HCT116 (cell line): ENCODE data around the gene SLC2A13. TPM values are rescaled to one million over a fixed set of nuclear protein-coding genes. Genes with fewer than 3 reads are reported as not detected.

Source experiments
- ATAC-seq: fragments of 200-7000 bp; cut with Tn5 transposase; 2 replicates; pipeline ENCODE4 v1.9.1; 2020; ENCODE audit warnings: mild to moderate bottlenecking, moderate library complexity
- BruUV-seq: library from RNA; stranded (reverse); fragments of 400-500 nt; replicated peaks from 2 replicates; lab custom pipeline; 2021; lab: Mats Ljungman, UMichigan
- CTCF ChIA-PET: fragments of 300-600 bp; sonication (Branson Sonifier 250); formaldehyde crosslinking; loops from one replicate; lab custom pipeline; 2021; ENCODE audit warnings: antibody characterized with exemption; lab: Charles Lee
- POLR2A ChIA-PET: fragments of 300-600, 350-600 bp; sonication (Branson Sonifier 250); formaldehyde crosslinking; loops from one replicate; lab custom pipeline; 2021; ENCODE audit warnings: antibody characterized with exemption; lab: Charles Lee
- RAD21 ChIA-PET, 2 experiments: fragments of 300-600 bp; sonication (Branson Sonifier 250); formaldehyde crosslinking; loops; one replicate each; lab custom pipeline; 2023; ENCODE audit warnings: low total read pairs in 2 of 2; ENCODE audit not compliant: uncharacterized antibody in 2 of 2, unreplicated experiment in 2 of 2, low non-redundant PET in 1 of 2; lab: Charles Lee
- DNase-seq: peaks from one replicate; pipeline ENCODE4 v3.0.0-alpha.2; 2010; ENCODE audit warnings: low read depth, low spot score
- H2AFZ ChIP-seq: fragments of 200-600 bp; shearing (Covaris generic), sonication (generic); 2 replicates; pipeline ENCODE4 v1.6.1; 2017; ENCODE audit warnings: low read depth, mixed run types, mixed read lengths, antibody characterized with exemption, low read length; ENCODE audit not compliant: poor library complexity, severe bottlenecking
- H3K27ac ChIP-seq: 2 replicates; pipeline ENCODE4 v1.5.1; 2012; ENCODE audit warnings: low read depth, low read length
- H3K27me3 ChIP-seq: fragments of 200-600 bp; sonication (generic); 2 replicates; pipeline ENCODE4 v1.6.1; 2016; ENCODE audit warnings: mixed run types, low read length, mixed read lengths; ENCODE audit not compliant: insufficient read depth
- H3K36me3 ChIP-seq, 2 experiments: fragments of 200-500 bp in 1 of 2; fragments of 200-600 bp in 1 of 2; sonication (Bioruptor generic) in 1 of 2; sonication (generic) in 1 of 2; 2 replicates each; pipeline versions ENCODE4 v1.5.1 to v1.6.1; 2014 to 2016; ENCODE audit warnings: low read length in 2 of 2, inconsistent platforms in 1 of 2, mixed read lengths in 1 of 2, mixed run types in 1 of 2; ENCODE audit not compliant: insufficient read depth in 2 of 2, control insufficient read depth in 1 of 2
- H3K4me1 ChIP-seq, 2 experiments: fragments of 200-600 bp in 1 of 2; sonication (generic) in 1 of 2; 2 replicates each; pipeline versions ENCODE4 v1.5.1 to v1.6.1; 2012 to 2017; ENCODE audit warnings: low read length in 2 of 2, inconsistent platforms in 1 of 2, mild to moderate bottlenecking in 1 of 2, mixed read lengths in 1 of 2, mixed run types in 1 of 2, moderate library complexity in 1 of 2; ENCODE audit not compliant: insufficient read depth in 2 of 2, control insufficient read depth in 1 of 2
- H3K4me2 ChIP-seq: fragments of 200-600 bp; sonication (generic); 2 replicates; pipeline ENCODE4 v1.6.1; 2017; ENCODE audit warnings: mixed run types, low read length, mixed read lengths
- H3K4me3 ChIP-seq, 2 experiments: fragments of 200-600 bp in 1 of 2; sonication (generic) in 1 of 2; replicated peaks in 1 of 2; 2 replicates each; pipeline ENCODE4 v1.5.1; 2011 to 2016; ENCODE audit warnings: low read length in 2 of 2, control low read depth in 1 of 2, low read depth in 1 of 2, mild to moderate bottlenecking in 1 of 2, mixed read lengths in 1 of 2, mixed run types in 1 of 2
- H3K79me2 ChIP-seq: fragments of 200-600 bp; sonication (generic); 2 replicates; pipeline ENCODE4 v1.6.1; 2017; ENCODE audit warnings: mild to moderate bottlenecking, mixed run types, low read length, moderate library complexity, mixed read lengths; ENCODE audit not compliant: insufficient read depth
- H3K9ac ChIP-seq: fragments of 200-600 bp; sonication (generic); 2 replicates; pipeline ENCODE4 v1.6.1; 2016; ENCODE audit warnings: low read length, mixed read lengths
- H3K9me2 ChIP-seq: fragments of 200-600 bp; sonication (generic), shearing (Covaris generic); 2 replicates; pipeline ENCODE4 v1.6.1; 2017; ENCODE audit warnings: mixed run types, mild to moderate bottlenecking, moderate library complexity; ENCODE audit not compliant: insufficient read depth
- H3K9me3 ChIP-seq, 2 experiments: fragments of 200-500 bp in 1 of 2; fragments of 200-600 bp in 1 of 2; sonication (Bioruptor generic) in 1 of 2; sonication (generic) in 1 of 2; 2 replicates each; pipeline ENCODE4 v1.6.1; 2014 to 2017; ENCODE audit warnings: low read length in 2 of 2, mixed read lengths in 2 of 2, inconsistent platforms in 1 of 2, low read depth in 1 of 2, mild to moderate bottlenecking in 1 of 2, mixed run types in 1 of 2, moderate library complexity in 1 of 2; ENCODE audit not compliant: control insufficient read depth in 1 of 2, insufficient read depth in 1 of 2
- H4K20me1 ChIP-seq: fragments of 200-600 bp; sonication (generic), shearing (Covaris generic); 2 replicates; pipeline ENCODE4 v1.6.1; 2017; ENCODE audit warnings: mixed run types, mild to moderate bottlenecking, moderate library complexity; ENCODE audit not compliant: insufficient read depth
- CBX3 ChIP-seq: IDR thresholded peaks from 2 replicates; pipeline ENCODE4 v1.6.1; 2012; ENCODE audit warnings: low read depth
- CEBPB ChIP-seq: IDR thresholded peaks from 2 replicates; pipeline ENCODE4 v1.6.1; 2012; ENCODE audit warnings: low read depth
- EGR1 ChIP-seq: IDR thresholded peaks from 2 replicates; pipeline ENCODE4 v1.6.1; 2012; ENCODE audit warnings: low read depth
- EZH2 ChIP-seq: fragments of 200-600 bp; sonication (generic); IDR thresholded peaks from 2 replicates; pipeline ENCODE4 v1.6.1; 2017; ENCODE audit warnings: antibody characterized with exemption, mixed run types
- EZH2phosphoT487 ChIP-seq: fragments of 200-600 bp; IDR thresholded peaks from 2 replicates; pipeline ENCODE4 v1.6.1; 2018; ENCODE audit warnings: antibody characterized with exemption, borderline replicate concordance
- JUND ChIP-seq: IDR thresholded peaks from 2 replicates; pipeline ENCODE4 v1.6.1; 2012
- POLR2A ChIP-seq: IDR thresholded peaks from 2 replicates; pipeline ENCODE4 v1.7.0; 2011; ENCODE audit warnings: borderline replicate concordance; ENCODE audit not compliant: insufficient read depth, insufficient read length; ENCODE audit errors: extremely low read depth
- RAD21 ChIP-seq: IDR thresholded peaks from 2 replicates; pipeline ENCODE4 v1.6.1; 2012; ENCODE audit warnings: low read depth, mild to moderate bottlenecking
- SIN3A ChIP-seq: IDR thresholded peaks from 2 replicates; pipeline ENCODE4 v1.6.1; 2012; ENCODE audit warnings: low read depth
- SP1 ChIP-seq: IDR thresholded peaks from 2 replicates; pipeline ENCODE4 v1.6.1; 2012; ENCODE audit warnings: low read depth
- TCF7L2 ChIP-seq: IDR thresholded peaks from 2 replicates; pipeline ENCODE4 v1.7.0; 2011; ENCODE audit warnings: borderline replicate concordance, inconsistent platforms; ENCODE audit not compliant: insufficient read depth, insufficient read length; ENCODE audit errors: extremely low read depth
- YY1 ChIP-seq: IDR thresholded peaks from 2 replicates; pipeline ENCODE4 v1.6.1; 2011; ENCODE audit warnings: low read length, low read depth, moderate library complexity, mild to moderate bottlenecking; ENCODE audit not compliant: insufficient replicate concordance; ENCODE audit errors: extremely low read depth
- ZFX ChIP-seq: fragments of 450-650 bp; IDR thresholded peaks from 2 replicates; pipeline ENCODE4 v1.6.1; 2017
- intact Hi-C: fragments of 100-400 bp; cut with micrococcal nuclease; formaldehyde crosslinking; loops from 2 replicates; pipeline ENCODE4 v1.10.0; 2022
- total RNA-seq: library from RNA; stranded (reverse); gene quantifications from one replicate; pipeline ENCODE4 v1.2.1, GENCODE V29; 2021; ENCODE audit not compliant: unreplicated experiment
- TF ChIP-seq, protein P1 (sequence below): IDR thresholded peaks from 2 replicates; pipeline ENCODE4 v1.6.1; 2011; ENCODE audit warnings: mild to moderate bottlenecking, low read length, moderate library complexity; ENCODE audit not compliant: insufficient replicate concordance; ENCODE audit errors: extremely low read depth
- TF ChIP-seq, protein P2 (sequence below): IDR thresholded peaks from 2 replicates; pipeline ENCODE4 v1.6.1; 2012; ENCODE audit warnings: low read depth
- TF ChIP-seq, protein P3 (sequence below): IDR thresholded peaks from 2 replicates; pipeline ENCODE4 v1.6.1; 2012
- TF ChIP-seq, protein P4 (sequence below), 3 experiments: fragments of 200-600 bp in 1 of 3; sonication (generic) in 1 of 3; IDR thresholded peaks in 2 of 3; conservative IDR thresholded peaks in 1 of 3; 2 replicates each; pipeline ENCODE4 v1.5.1; 2012 to 2017; ENCODE audit warnings: low read depth in 2 of 3, low read length in 2 of 3, antibody characterized with exemption in 1 of 3, borderline replicate concordance in 1 of 3, control low read depth in 1 of 3, mild to moderate bottlenecking in 1 of 3, mixed read lengths in 1 of 3, mixed run types in 1 of 3, moderate library complexity in 1 of 3; ENCODE audit not compliant: insufficient read depth in 1 of 3

The SLC2A13 gene
- total RNA-seq, 1 experiment from 2014 or later: 6.8 TPM

DNA sequence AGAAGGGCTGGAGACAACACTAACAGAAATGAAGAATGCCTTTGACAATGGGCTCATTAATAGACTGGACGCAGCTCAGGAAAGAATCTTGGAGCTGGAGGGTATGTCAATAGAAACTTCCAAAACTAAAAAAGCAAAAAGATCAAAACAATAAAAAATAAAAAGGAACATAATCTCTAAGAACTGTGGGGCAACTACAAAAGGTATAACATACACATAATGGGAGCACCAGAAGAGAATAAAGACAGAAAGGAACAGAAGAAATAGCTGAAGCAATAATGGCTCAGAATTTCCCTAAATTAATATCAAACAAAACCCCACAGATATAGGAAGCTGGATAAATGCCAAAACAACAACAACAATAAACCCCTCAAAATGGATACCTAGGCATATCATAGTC, 362.2 kb downstream of the SLC2A13 start:
- TF ChIP-seq SIN3A: no peak
- no peak for TF ChIP-seq CBX3
- TF ChIP-seq JUND: no peak
- no peak for TF ChIP-seq SP1
- no peak for TF ChIP-seq EGR1
- TF ChIP-seq, protein P1, sequence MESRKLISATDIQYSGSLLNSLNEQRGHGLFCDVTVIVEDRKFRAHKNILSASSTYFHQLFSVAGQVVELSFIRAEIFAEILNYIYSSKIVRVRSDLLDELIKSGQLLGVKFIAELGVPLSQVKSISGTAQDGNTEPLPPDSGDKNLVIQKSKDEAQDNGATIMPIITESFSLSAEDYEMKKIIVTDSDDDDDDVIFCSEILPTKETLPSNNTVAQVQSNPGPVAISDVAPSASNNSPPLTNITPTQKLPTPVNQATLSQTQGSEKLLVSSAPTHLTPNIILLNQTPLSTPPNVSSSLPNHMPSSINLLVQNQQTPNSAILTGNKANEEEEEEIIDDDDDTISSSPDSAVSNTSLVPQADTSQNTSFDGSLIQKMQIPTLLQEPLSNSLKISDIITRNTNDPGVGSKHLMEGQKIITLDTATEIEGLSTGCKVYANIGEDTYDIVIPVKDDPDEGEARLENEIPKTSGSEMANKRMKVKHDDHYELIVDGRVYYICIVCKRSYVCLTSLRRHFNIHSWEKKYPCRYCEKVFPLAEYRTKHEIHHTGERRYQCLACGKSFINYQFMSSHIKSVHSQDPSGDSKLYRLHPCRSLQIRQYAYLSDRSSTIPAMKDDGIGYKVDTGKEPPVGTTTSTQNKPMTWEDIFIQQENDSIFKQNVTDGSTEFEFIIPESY: no peak
- TF ChIP-seq, protein P2, sequence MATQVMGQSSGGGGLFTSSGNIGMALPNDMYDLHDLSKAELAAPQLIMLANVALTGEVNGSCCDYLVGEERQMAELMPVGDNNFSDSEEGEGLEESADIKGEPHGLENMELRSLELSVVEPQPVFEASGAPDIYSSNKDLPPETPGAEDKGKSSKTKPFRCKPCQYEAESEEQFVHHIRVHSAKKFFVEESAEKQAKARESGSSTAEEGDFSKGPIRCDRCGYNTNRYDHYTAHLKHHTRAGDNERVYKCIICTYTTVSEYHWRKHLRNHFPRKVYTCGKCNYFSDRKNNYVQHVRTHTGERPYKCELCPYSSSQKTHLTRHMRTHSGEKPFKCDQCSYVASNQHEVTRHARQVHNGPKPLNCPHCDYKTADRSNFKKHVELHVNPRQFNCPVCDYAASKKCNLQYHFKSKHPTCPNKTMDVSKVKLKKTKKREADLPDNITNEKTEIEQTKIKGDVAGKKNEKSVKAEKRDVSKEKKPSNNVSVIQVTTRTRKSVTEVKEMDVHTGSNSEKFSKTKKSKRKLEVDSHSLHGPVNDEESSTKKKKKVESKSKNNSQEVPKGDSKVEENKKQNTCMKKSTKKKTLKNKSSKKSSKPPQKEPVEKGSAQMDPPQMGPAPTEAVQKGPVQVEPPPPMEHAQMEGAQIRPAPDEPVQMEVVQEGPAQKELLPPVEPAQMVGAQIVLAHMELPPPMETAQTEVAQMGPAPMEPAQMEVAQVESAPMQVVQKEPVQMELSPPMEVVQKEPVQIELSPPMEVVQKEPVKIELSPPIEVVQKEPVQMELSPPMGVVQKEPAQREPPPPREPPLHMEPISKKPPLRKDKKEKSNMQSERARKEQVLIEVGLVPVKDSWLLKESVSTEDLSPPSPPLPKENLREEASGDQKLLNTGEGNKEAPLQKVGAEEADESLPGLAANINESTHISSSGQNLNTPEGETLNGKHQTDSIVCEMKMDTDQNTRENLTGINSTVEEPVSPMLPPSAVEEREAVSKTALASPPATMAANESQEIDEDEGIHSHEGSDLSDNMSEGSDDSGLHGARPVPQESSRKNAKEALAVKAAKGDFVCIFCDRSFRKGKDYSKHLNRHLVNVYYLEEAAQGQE: no peak
- TF ChIP-seq TCF7L2: no peak
- no peak for TF ChIP-seq RAD21
- no peak for TF ChIP-seq CEBPB
- TF ChIP-seq, protein P3, sequence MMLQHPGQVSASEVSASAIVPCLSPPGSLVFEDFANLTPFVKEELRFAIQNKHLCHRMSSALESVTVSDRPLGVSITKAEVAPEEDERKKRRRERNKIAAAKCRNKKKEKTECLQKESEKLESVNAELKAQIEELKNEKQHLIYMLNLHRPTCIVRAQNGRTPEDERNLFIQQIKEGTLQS: no peak
- TF ChIP-seq YY1: no peak
- TF ChIP-seq, protein P4, sequence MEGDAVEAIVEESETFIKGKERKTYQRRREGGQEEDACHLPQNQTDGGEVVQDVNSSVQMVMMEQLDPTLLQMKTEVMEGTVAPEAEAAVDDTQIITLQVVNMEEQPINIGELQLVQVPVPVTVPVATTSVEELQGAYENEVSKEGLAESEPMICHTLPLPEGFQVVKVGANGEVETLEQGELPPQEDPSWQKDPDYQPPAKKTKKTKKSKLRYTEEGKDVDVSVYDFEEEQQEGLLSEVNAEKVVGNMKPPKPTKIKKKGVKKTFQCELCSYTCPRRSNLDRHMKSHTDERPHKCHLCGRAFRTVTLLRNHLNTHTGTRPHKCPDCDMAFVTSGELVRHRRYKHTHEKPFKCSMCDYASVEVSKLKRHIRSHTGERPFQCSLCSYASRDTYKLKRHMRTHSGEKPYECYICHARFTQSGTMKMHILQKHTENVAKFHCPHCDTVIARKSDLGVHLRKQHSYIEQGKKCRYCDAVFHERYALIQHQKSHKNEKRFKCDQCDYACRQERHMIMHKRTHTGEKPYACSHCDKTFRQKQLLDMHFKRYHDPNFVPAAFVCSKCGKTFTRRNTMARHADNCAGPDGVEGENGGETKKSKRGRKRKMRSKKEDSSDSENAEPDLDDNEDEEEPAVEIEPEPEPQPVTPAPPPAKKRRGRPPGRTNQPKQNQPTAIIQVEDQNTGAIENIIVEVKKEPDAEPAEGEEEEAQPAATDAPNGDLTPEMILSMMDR (IDR thresholded peaks at IDR 0.05 in 2 of 3, conservative IDR thresholded peaks at IDR 0.05 in 1 of 3; ENCODE audit: borderline replicate concordance in 1 of 3, insufficient read depth in 1 of 3, low read depth in 2 of 3, low read length in 2 of 3): no peak
- TF ChIP-seq EZH2: no peak
- no peak for TF ChIP-seq EZH2phosphoT487
- no peak for TF ChIP-seq ZFX
- no peak for TF ChIP-seq POLR2A
- H3K27ac ChIP-seq: no peak overlapping the region
- ATAC-seq (no peak), DNase-seq (no peak)
- H3K9me2 ChIP-seq: no peaks in the 10 kb centered on the region
- ChIA-PET CTCF (no interaction called here), RAD21 (no interaction called here), POLR2A (no interaction called here)
- H3K27me3 ChIP-seq: no peaks in the 10 kb centered on the region
- no peak overlapping the region for H3K9ac ChIP-seq
- H3K79me2 ChIP-seq: no peaks in the 10 kb centered on the region
- BruUV-seq: no TSS peak
- no peaks in the 10 kb centered on the region for H4K20me1 ChIP-seq
- H3K36me3 ChIP-seq: no peaks in the 10 kb centered on the region
- no peak overlapping the region for H3K4me3 ChIP-seq
- no peak overlapping the region for H2AFZ ChIP-seq
- H3K4me1 ChIP-seq: no peaks in the 10 kb centered on the region
- intact Hi-C loops: no loop called here
- no peak overlapping the region for H3K4me2 ChIP-seq
- H3K9me3 ChIP-seq: no peaks in the 10 kb centered on the region
